A549 (cell line): Measurements from ENCODE around the gene ZSCAN25.

Source experiments
- EP300 ChIP-seq, 2 experiments: fragments of >200 bp; sonication (Bioruptor Twin); formaldehyde crosslinking; IDR thresholded peaks; 2 replicates in 1 of 2; 3 replicates in 1 of 2; pipeline ENCODE4 v1.6.1; 2016 to 2017
- HOXA7 ChIP-seq: fragments of 250-450 bp; sonication (Bioruptor Pico); IDR thresholded peaks from 2 replicates; pipeline ENCODE4 v1.5.0; 2020; ENCODE audit warnings: mild to moderate bottlenecking, moderate library complexity
- MAFK ChIP-seq: fragments of 450-650 bp; IDR thresholded peaks from 2 replicates; pipeline ENCODE4 v1.6.1; 2014; ENCODE audit not compliant: partially characterized antibody
- POLR2A ChIP-seq: IDR thresholded peaks from 2 replicates; pipeline ENCODE4 v1.6.1; 2012; ENCODE audit warnings: mild to moderate bottlenecking, low read length
- RCOR1 ChIP-seq: fragments of 150-350 bp; IDR thresholded peaks from 2 replicates; pipeline ENCODE4 v1.6.1; 2014; ENCODE audit warnings: antibody characterized with exemption, low read length, low read depth
- TF ChIP-seq, protein P1 (sequence below): fragments of >200 bp; sonication (Bioruptor Twin); formaldehyde crosslinking; IDR thresholded peaks from 3 replicates; pipeline ENCODE4 v1.5.1; 2016
- TF ChIP-seq, protein P2 (sequence below): IDR thresholded peaks from 2 replicates; pipeline ENCODE4 v1.6.1; 2012

DNA sequence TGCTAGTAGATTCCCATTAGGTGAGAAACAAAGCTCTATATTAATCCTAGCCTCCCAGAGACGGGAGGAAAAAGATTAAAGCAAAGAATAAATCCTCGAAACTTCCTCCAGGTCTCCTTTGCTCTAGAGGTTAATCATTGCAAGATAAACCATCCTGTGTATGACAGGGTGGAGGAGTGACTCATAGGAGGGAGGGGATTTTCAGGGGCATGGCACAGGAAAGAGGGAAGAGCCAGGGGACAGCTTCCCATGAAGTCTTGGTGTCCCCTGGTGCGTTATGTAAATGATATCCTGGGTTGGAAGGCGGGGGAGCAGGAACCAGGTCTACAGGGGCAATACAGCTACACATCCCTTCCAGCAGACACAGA is 62.3 kb downstream of the ZSCAN25 start:
- TF ChIP-seq HOXA7 (CRISPR knock-in tag) (no peak), EP300 (IDR thresholded peaks at IDR 0.05) (no peak), POLR2A (no peak), RCOR1 (no peak), MAFK (no peak)
- TF ChIP-seq, protein P1, sequence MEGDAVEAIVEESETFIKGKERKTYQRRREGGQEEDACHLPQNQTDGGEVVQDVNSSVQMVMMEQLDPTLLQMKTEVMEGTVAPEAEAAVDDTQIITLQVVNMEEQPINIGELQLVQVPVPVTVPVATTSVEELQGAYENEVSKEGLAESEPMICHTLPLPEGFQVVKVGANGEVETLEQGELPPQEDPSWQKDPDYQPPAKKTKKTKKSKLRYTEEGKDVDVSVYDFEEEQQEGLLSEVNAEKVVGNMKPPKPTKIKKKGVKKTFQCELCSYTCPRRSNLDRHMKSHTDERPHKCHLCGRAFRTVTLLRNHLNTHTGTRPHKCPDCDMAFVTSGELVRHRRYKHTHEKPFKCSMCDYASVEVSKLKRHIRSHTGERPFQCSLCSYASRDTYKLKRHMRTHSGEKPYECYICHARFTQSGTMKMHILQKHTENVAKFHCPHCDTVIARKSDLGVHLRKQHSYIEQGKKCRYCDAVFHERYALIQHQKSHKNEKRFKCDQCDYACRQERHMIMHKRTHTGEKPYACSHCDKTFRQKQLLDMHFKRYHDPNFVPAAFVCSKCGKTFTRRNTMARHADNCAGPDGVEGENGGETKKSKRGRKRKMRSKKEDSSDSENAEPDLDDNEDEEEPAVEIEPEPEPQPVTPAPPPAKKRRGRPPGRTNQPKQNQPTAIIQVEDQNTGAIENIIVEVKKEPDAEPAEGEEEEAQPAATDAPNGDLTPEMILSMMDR, result no peak
- TF ChIP-seq, protein P2, sequence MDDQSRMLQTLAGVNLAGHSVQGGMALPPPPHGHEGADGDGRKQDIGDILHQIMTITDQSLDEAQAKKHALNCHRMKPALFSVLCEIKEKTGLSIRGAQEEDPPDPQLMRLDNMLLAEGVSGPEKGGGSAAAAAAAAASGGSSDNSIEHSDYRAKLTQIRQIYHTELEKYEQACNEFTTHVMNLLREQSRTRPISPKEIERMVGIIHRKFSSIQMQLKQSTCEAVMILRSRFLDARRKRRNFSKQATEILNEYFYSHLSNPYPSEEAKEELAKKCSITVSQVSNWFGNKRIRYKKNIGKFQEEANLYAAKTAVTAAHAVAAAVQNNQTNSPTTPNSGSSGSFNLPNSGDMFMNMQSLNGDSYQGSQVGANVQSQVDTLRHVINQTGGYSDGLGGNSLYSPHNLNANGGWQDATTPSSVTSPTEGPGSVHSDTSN, result no peak
